ENCODE measurements around the gene SPOCK3. TPM values are rescaled to one million over a fixed set of nuclear protein-coding genes. Genes with fewer than 3 reads are reported as not detected.
A peak's percentile ranks its signal among the peaks of the same experiment; 100 is the strongest.
"Not testable (repeated sequence)": the region's sequence is repeated elsewhere in the genome, so short reads cannot be mapped to it uniquely, and the experiment has no call there.

The SPOCK3 gene
- not detected for polyA plus RNA-seq (2013, experiment 1 of 2; ENCODE audit: insufficient read length)
- not detected for polyA plus RNA-seq (2013, experiment 2 of 2; ENCODE audit: insufficient read length)

- peak; percentile 33 for DNase-seq
Observed at GRCh38 chr4:167234316-167234881, at the start of gene SPOCK3. Gene SPOCK3 (minus strand): TSS chr4:167234494.

DNA sequence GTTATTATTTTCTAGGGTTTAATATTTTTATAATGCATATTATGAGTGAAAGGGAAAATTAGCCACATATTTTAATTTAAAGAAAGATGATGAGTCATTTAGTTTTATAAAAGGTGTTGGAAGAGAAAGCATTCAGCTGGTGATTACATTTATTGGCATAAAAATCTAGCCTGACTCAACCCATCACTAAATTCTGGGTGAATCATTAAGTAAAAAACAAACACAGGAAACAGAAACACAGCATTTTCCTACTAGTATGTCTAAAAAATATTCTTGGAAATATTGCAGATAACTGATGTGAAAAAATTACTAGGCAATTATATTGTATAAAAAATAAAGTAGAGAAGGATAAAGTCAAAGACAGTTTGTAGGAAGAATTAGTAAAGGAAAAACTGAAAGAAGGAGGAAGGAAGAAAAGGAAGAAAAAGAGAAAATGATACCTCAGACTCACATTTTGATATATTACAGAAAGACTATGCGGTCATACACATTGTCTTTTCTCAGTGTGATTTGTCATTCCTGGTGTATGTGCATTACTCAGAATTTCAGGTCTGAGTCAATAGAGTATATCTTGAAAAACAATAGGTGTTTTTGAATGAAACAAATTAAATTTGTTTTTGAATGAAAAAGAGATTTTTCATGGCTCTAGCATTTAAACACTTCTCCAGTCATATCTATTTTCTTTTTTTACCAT, 48.0 kb upstream of the SPOCK3 start:
- no peak for DNase-seq

GRCh38 chr4:167281545-167281944, 47.3 kb upstream of the SPOCK3 start:
- not testable (repeated sequence) for DNase-seq

DNA sequence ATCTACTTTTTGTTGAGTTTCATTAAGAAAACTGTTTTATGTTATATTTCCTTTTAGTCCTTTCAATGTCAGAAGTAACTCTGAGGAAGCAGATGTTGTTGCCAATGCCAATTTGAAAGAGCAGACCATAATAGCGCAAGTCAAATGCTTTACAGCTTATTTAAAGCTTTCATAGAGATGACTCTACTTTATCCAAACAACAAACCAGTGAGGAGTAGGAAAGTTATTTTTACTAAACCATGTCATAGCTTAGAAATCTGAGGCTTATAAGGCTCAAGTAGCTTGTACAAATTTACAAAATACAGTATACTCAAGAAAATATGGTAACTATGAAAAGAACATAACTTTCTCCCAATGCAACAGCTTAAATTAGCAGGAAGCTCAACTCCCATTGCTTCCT, 40.1 kb upstream of the SPOCK3 start:
- peak; percentile 47 for DNase-seq

DNA sequence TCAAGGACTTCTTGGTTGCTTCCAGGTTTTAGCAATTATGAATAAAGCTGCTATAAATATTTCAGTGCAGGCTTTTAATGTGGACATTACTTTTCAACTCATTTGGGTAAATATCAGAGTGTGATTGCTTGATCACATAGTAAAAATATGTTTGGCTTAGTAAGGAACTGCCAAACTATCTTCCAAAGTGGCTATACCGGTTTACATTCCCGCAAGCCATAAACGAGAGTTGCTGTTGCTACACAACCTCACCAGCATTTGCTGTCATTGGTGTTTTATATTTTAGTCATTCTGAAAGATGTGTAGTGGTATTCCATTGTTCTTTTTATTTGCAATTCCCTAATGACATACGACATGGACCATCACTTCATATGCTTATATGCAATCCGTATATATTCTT, 30.9 kb upstream of the SPOCK3 start:
- DNase-seq = no peak

GRCh38 chr4:167248271-167248670, 14.0 kb upstream of the SPOCK3 start:
- no peak for DNase-seq

DNA sequence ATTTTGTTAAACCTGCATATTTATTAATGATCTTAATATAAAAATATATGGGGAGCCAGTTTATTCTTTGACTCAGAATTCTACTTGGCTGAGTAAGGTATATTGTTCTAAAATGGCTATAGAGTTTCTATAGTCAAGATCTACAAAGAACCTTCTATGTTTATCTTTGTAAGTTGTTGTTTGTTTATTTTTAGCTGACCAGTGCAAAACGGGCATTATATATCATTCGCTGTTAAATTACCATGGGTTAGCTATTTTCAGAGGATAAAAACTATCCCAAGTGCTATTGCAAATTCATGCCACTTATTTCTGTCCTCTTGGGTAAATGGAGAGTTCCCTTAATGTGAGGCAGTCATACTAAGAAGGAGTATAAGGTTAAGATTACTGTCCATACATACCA, 5.3 kb upstream of the SPOCK3 start:
- DNase-seq = no peak

DNA sequence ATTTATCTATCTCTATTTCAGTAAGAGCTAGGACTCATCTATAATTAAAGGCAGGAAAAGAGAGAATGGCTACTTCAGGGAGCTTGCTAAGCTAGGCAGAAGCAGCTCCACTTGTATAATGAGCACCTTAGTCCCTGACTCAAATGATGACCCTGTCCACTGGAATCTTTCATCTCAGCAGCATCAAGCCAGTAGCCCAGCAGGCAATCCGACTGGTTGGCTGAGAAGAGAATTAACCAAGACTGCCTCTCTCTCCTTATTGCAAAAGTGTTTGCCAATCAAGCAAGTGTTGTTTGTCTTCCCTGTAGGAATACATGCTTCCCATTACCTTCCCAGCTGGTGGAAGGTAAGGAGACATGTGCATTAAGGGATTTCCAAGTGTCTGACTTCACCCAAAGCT, 3.9 kb upstream of the SPOCK3 start:
- DNase-seq = no peak

- peak; percentile 20 for DNase-seq
Observed at GRCh38 chr4:167233685-167234315, 494 bp downstream of the SPOCK3 start.

GRCh38 chr4:167232805-167233684, 1.2 kb downstream of the SPOCK3 start:
- DNase-seq = no peak

DNA sequence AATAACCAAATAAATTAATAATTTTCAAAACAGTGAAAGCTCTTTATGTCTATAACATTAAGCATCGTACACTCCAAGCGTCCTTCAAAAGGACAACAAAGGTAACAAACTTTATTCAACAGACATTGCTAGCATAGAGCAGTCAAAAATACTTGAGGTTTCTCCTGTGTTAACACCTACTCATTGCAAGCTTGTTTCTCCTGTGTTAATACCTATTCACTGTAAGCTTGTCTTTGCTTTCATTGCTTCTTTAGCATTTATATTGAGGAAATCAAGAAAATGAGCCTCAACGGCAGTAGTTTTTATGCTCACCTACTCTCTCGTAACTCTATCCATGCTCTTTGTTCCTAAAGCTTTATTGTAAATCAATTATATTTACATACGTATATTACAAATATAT, 3.5 kb downstream of the SPOCK3 start:
- no peak for DNase-seq

- no peak for DNase-seq
Observed at GRCh38 chr4:167222099-167222498, 12.2 kb downstream of the SPOCK3 start.

DNA sequence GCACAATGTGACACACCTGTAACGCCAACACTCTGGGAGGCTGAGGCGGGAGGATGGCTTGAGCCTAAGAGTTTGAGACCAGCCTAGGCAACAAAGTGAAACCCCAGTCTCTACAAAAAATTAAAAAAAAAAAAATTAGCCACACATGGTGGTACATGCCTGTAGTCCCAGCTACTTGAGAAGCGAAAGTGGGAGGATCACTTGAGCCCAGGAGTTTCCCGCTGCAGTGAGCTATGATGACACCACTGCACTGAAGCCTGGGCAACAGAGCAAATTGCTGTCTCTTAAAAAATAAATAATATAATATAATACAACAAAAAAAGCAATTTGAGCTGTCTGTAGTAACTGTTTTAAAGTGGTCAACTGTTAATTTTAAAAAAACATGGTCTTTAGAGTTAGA, 13.2 kb downstream of the SPOCK3 start:
- no peak for DNase-seq

DNA sequence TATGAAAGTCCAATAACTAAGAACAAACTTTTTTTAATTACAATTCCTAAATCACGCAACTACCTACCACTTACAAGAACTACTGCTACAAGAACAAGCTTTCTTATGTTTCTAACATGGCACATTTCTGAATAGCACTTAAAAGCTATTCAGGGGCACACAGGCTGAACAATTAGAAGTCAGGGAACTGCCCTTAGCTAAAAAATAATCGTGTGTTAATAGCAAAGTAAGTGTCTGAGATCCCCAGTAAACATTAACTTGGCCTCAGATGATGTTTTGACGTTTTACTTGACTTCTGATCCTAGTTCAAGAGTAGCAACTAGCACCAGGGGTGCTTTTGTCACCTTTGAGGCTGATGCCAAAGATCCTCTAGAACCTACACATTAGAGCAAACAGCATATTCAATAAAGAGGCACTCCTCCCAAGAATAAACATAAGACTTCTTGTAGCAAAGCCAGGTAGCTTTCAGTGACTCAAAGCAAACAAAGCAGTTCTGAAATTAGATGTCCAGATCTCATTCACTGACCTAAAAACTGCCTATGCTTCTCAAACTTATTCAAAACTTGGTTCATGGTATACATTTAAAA, 16.2 kb downstream of the SPOCK3 start:
- no peak for DNase-seq

- no peak for DNase-seq
Observed at GRCh38 chr4:167216783-167217182, 17.5 kb downstream of the SPOCK3 start.

- DNase-seq = no peak
Observed at GRCh38 chr4:167210166-167210565, 24.1 kb downstream of the SPOCK3 start.

GRCh38 chr4:167196344-167197012, 37.8 kb downstream of the SPOCK3 start:
- DNase-seq = peak; percentile 6

- no peak for DNase-seq
Observed at GRCh38 chr4:167190379-167190778, 43.9 kb downstream of the SPOCK3 start.

DNA sequence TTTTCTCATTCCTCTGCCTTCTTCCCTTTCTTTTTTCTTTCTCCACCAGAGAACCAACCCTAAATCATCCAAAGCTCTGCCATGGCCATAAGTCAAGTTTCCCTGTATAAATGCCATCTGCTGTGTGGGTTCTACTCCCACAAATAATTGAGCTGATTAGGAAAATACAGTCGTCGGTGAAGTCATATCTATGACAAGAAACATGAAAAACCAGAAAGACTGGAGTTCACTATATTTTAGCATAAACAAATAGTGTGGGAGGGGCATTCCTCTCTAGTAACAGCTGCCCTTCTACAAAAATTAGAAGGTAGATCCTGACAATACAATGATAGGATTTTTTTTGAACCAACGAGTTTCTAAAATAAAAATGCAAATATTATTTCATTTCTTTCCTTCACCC, 48.8 kb downstream of the SPOCK3 start:
- DNase-seq = no peak

DNA sequence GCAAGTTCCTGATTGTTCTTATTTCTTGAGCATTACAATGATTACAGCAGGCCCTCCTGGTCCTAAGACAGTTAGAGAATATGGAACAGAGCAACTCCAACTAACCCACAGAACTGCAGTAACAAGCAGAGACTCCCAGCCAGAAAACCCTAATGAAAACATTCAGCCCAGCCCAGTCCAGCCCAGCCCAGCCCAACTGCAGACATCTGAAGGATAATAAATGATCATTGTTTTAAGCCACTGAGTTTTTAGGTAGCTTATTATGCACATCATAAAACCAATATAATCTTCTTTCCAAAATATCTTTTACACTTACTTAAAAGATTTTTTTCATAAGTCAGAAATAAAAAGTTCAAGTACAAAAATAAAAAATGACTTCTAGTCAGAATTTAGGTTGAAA, 51.3 kb downstream of the SPOCK3 start:
- DNase-seq = no peak

DNA sequence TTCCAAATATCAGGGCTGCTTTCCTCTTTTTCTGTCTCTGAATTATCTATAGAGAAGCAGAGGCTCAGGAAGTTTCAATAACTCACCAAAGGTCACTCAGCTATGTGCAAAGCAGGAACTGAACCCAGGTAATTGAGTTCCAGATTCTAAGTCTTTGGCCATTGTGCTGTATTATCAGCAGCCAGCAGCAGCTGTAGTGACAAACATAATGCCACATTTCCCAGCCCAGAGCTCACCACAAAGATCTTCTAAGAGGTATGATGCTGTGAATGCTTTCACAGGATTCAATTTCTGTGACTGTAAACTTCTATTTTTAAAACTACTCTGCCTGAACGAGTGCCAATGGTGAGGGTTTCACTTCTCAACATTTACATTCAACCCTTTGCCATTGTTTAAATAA, 56.4 kb downstream of the SPOCK3 start:
- no peak for DNase-seq
